ENCODE measurements around the gene ZCCHC24.
"Not testable (repeated sequence)": the region's sequence is repeated elsewhere in the genome, so short reads cannot be mapped to it uniquely, and the experiment has no call there.

Gene ZCCHC24

DNA sequence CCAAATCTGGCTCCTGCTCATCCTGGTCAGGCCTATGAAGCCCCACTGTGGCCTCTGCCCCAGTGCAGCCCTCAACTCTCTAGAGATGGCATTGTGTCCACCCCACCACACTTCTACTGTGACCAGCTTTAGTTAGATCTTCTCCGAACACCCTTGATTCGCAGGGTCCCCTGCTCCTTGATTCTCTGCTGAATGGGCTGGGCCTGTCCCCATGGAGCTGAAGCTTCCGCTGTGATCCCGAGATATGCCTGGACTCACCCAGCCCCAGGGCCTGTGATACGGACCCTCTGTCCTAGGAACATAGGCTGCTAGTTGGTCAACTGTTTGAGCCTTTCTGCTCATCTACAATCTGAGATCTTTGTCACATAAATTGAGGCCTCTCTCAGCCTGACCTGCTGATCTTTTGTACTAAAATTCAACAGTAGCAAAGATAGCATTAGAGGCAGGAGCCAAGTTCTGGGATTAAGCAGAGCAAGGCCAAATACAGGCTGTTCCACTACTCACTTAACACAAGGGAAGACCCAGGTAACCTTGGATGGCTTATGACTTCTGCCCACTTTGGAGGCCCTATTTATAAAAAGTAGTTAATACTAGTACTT, 104.7 kb downstream of the ZCCHC24 start:
- DNase-seq: no peak

DNA sequence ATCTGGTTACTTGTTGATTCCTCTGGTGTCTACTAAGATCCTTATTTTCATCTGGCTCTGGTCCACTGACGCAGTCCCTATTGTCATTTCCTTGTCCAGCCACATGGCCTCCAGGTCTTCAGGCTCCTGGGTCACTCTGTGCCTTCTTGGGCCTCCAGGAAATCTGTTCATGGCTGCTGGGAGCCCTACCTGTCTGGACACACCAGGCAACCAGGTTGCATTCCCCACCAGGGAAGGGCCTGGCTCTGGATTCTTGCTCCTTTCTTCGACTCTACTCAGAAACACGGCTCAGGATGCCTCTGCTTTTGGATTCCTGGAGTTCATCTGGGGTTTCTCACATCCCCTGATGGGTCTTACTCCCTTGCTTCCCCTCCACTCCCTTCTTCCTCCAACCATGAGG, 106.2 kb downstream of the ZCCHC24 start:
- no peak for DNase-seq

DNA sequence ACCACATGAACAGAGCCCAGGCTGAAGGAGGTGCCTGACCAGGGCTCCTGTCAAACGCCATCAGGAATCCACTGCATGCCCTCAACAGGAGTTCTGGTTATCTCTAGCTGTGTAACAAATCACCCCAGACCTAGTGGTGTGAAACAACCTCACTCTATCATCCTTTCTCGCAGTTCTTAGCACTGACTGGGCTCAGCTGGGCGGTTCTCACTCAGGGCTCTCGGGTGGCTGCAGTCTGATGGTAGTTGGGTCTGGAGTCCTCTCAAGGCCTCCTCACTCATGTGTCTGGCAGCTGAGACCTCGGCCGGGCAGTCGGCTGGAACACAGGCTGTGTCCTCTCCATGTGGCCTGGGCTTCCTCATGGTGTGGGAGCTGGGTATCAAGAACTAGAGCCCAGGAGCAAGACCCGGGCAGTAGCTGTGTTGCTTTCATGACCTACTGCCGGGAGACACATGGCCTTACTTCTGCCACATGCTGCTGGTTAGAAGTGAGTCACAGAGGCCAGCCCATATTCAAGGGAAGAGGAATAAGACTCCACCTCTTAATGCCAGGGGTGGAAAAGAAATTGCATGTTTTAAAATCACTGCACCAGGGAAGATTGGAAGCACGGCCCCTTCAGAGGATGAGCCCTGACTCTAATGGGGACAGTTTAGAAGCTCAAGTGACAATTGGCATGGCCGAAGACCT, 107.5 kb downstream of the ZCCHC24 start:
- DNase-seq: not testable (repeated sequence)

DNA sequence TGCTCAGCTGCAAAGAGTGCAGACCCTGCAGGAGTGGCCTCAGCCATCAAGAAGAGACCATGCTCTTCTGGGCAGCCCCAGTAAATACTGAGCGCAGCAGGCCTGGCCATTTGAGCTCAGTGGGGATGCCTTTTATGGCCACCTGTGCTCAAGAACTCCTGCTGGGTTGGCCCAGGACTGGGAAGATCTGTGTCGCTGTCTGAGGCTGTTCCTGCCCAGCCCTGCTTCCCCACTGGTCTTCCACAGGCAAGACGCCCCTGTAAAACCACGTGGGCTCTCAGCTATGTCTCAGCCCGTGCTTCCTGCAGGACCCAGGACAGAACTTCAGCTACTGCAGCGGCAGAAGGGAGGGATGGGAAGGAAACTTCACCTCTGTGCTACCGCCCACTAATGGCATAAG, 108.7 kb downstream of the ZCCHC24 start:
- no peak for DNase-seq

DNA sequence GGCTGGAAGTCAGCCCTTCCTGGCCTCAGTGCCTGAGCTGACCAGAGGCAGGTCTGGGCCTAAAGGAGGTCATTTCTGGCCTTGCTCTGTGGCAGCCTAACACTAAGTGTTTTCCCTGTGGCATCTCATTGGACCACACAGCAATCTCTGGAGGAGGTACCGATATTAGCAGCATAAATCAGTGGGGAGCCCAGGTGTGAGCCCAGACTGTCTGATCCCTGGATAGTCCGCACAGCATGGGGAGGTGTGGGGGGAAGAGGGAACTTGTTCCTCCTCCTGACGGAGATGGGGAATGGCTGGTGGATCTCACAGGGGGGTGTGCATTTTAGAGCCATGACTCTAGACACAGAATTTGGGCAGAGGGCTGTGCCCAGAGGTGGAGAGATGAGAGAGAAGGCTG, 109.1 kb downstream of the ZCCHC24 start:
- DNase-seq: no peak

DNA sequence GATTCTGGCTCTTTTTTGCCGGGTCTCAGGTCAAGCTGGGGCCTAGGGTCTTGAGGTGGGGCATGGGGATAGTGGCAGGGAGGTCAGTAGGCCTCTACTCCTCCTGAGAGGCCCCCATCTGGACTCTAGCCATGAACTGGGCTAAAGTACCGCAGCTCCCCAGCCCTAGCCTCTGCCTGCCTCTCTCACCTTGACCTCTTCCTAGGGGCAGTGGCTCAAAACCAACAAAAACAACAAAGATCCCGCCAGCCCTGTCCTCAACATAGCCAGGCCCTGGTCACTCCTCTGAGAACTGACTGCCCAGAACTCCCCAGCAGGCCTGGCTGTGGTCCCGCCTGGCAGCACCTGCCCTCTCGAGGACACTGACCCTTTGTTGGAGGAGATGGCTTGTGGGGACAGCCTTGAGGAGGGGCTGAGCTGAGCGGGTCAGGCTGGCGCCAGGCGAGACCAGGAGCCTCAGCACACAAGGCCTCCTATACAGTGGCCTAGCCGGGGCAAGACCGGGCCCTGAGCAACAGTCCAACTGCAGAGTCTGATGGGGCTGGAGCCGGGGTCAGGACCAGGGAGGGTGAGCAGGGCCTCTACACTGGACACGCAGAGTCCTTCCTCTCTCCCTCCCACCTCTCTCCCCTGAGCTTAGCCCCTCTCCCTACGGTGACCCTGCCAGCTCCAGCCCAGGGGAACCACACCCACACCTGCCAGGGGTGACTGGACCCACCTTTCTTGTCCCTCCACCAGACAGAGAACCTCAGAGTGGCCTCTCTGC, 109.8 kb downstream of the ZCCHC24 start:
- no peak for DNase-seq

DNA sequence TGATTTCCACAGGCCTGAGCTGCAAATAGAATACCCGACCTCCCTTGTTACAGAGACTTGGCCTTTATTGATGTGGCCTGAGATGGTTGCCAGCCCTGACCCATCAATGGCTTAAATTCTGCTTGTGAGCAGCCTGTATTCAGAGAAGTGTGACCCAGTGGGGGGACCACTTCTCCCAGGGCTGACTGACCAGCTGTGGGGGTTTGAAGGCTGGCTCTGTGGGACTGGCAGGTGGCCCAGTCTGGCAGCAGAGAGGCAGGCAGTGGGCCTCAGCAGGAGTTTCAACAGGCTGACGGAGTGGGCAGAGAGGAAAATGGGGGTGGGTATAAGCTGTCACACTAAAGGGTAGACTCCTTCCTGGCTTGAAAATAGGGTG, 110.3 kb downstream of the ZCCHC24 start:
- no peak for DNase-seq

DNA sequence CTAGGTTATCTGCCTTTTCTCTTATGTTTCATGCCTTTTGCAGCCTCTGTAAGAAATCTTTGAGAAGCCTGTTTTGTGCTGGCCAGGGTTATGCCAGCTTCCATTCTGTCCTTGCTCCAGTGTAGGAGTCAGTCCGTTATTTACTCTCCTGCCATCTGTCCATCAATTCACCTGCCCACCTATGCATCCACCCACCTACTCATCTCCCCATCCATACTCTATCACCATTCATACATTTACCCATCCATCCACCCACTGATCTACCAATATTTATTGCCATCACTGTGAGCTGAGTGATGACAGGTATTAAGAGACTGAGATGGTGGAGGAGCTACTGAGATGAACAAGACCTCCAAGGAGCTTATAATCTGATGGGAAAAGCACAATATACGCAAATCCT, 110.9 kb downstream of the ZCCHC24 start:
- DNase-seq: no peak

DNA sequence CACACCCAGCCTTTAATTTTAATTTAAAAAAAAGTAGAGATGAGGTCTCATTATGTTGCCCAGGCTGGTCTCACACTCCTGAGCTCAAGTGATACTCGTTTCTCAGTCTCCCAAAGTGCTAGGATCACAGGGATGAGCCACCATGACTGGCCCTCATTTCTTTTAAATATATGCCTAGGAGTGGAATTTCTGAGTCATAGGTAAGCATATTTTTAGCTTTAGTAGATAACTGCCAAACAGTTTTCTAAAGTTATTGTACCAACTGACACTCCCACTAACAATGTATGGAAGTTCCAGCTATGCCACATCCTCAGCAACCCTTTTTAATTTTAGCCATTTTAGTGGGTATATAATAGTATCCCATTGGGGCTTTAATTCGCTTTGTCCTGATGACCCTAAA, 111.9 kb downstream of the ZCCHC24 start:
- DNase-seq: no peak

DNA sequence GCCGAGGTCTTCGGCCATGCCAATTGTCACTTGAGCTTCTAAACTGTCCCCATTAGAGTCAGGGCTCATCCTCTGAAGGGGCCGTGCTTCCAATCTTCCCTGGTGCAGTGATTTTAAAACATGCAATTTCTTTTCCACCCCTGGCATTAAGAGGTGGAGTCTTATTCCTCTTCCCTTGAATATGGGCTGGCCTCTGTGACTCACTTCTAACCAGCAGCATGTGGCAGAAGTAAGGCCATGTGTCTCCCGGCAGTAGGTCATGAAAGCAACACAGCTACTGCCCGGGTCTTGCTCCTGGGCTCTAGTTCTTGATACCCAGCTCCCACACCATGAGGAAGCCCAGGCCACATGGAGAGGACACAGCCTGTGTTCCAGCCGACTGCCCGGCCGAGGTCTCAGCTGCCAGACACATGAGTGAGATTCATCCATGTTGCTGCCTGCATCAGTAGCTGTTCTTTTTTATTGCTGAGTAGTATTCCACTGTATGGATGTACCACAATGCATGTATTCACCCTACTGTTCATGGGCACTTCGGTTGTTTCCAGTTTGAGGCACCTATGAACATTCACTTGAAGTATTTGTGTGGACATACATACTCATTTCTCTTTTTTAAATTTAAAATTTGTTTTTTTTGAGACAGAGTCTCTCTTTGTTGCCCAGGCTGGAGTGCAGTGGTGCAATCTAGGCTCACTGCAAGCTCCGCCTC, 112.7 kb downstream of the ZCCHC24 start:
- DNase-seq: not testable (repeated sequence)

Measured in NCI-H1694 treated with DMSO at 0.1 percent for 48 hours (cell line).